HTR-8/SVneo (cell line): Measurements from ENCODE around the gene POM121.
A peak's percentile ranks its signal among the peaks of the same experiment; 100 is the strongest.
"Not testable (repeated sequence)": the region's sequence is repeated elsewhere in the genome, so short reads cannot be mapped to it uniquely, and the experiment has no call there.

Source experiments
- DNase-seq: peaks from one replicate; pipeline ENCODE4 v3.0.0; 2011; ENCODE audit warnings: low spot score, mixed read lengths; ENCODE audit not compliant: insufficient read length
- FAIRE-seq: peaks from 2 replicates; lab custom pipeline; 2011; peaks lifted over from hg19 to GRCh38; lab: Jason Lieb, UNC

POM121 gene

DNA sequence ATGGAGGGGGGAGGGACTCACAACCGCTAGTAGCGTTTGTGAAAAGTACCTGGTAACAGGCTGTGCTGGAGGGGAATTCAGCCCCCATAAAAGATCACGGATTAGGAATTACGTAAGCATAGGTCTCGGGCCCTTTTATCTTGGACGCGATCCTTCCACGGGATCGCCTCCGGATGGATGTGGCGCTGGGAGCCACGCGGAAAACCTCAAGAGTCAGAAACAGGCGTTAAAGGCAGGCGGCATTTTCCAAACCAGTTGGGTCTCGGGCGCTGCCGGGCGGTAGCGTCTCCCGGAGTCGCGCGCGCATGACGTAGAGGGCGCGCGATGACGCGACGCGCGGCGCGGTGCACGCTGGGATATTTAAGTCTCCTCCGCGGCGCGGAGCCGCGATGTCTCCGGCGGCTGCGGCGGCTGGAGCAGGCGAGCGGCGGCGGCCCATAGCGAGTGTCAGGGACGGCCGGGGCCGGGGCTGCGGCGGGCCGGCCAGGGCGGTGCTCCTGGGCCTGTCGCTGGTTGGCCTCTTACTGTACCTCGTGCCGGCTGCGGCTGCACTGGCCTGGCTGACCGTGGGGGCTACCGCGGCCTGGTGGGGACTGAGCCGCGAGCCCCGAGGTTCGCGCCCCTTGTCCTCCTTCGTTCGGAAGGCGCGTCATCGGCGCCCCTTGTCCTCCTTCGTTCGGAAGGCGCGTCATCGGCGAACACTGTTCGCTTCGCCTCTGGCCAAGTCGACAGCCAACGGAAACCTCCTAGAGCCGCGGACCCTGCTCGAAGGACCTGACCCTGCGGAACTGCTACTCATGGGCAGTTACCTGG, at the start of gene POM121:
Gene POM121, plus strand, starts transcription at position 363 of the 813 bp plus-strand sequence. Its CDS starts 27 bp downstream, at position 390.
- DNase-seq (peak; percentile 75), FAIRE-seq (no peak)

DNA sequence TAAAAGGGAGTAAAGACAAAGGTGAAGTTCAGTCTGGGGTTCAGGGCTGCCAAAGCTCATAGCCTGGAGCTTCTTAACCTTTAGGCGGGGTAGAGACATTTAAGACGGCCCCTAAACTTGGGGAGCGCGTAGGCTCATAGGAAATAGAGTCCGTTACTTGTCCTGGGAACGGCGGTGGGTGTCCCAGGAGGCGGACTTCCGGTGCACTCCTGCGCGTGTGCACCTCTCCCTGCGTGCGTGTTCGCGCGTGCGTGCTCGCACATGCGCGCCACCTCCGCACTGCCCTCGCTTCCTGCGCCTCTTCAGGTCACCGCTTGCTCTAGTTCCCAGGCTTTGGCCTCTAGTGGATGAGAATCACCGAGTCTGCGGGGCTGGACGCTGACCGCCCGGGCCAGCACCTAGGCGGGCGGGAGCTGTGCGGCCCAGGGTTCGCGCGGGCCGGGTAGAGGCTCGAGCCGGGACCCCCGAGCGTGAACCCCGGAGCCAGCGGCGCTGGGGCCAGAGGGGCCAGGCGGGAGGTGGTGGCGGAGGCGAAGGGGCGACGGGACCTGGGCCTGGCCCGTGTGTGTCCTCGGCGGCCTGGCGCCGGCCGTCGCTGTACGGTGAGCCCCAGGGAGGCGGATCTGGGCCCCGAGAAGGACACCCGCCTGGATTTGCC, 45.7 kb upstream of the POM121 start:
- FAIRE-seq = not testable (repeated sequence)
- peak; percentile 30 for DNase-seq

DNA sequence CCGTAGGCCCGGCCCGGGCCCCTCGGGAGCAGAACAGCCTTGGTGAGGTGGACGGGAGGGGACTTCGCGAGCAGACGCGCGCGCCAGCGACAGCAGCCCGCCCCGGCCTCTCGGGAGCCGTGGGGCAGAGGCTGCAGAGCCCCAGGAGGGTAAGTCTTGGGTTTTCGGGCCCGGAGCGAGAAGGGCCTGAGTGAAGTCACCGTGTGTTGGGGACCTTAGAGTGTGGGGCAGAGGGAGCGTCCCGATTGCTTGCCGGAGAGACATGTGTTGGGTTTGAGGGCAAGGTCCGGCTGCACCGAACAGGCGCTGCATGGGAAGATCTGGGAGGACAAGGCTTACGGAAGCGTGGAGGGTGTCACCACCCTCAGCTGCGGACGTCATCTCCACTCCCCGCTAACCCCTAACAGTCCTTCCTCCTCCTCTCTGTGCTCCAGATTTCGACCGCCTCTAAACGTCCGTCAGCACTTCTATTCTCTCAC, 45.1 kb upstream of the POM121 start:
- not testable (repeated sequence) for FAIRE-seq
- peak; percentile 2 for DNase-seq

DNA sequence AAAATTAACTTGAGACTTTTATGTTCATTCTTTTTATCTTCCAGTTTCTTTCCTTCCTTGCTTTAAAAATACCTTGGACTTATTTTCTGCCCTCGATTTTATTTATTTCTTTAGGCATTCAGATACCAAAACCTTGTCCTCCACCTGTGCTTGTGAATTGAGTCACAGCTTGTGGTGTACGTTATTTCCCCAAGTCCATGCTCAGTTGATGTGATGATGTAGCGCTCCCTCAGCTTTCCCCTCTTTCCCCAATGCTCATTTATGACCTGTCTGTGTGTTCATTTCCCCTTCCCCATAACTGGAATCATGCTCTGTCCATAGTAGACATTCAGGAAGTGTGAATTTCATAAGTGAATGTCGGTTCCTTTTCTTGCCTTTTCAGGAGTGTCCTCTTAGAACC, 33.1 kb upstream of the POM121 start:
- DNase-seq, FAIRE-seq: not testable (repeated sequence)

DNA sequence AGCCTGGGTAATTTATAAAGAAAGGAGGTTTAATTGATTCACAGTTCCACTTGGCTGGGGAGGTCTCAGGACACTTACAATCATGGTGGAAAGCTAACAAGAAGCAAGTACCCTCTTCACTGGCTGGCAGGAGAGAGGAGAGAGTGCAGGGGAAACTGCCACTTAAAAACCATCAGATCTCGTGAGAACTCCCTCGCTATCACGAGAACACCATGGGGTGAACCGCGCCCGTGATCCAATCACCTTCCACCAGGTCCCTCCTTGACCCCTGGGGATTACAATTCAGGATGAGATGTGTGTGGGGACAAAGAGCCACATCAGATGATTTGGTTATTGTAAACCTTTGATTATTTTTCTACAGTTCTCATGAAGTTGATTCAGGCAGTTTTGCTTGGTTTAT, 20.2 kb upstream of the POM121 start:
- not testable (repeated sequence) for DNase-seq, FAIRE-seq

DNA sequence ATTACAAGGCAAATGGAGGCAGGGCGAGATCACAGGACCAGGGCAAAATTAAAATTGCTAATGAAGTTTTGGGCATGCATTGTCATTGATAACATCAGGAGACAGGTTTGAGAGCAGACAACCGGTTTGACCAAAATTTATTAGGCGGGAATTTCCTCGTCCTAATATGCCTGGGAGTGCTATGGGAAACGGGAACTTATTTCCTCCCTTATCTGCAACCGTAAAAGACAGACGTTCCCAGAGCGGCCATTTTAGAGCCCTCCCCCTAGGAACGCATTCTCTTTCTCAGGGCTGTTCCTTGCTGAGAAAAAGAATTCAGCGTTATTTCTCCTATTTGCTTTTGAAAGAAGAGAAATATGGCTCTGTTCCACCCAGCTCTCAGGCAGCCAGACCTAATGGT, 16.5 kb upstream of the POM121 start:
- not testable (repeated sequence) for FAIRE-seq, DNase-seq

DNA sequence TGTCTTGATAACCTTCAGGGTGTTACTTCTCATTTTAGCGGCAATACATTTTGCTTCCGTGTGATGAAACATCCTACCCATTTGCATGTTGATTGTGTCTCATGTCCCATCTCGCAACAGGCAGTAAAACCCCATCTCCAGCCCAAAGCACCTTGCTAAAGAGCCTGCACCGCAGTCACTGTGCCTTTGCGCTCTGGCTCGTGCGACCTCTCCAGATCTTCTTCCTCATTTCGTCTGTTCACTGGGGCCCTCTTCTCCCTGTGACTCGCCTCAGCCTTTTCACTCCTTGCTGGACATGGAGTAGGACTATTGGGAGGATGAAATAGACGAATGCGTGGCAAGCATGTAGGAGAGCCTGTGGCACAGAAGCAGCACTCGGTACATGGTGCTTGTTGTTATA, 13.5 kb upstream of the POM121 start:
- FAIRE-seq = not testable (repeated sequence)

DNA sequence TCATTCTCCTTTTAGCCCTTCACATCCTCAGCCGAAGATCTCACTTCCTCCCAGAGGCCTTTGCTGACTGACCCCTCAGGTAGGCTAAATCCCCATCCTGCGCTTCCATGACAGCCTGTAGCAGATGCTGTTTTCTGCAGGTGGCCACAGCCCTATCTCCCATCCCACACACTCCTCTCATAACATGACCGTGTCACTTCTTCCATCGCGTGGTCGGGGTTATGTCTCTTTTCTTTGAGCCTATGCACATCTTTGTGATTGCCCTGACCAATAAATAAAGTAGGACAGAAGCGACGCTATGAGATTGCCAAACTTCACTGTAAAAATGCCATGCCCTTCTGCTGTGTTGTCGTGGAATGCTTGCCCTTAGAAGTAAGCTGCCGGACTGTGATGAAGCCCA, 11.1 kb upstream of the POM121 start:
- not testable (repeated sequence) for FAIRE-seq, DNase-seq

More for the DNA sequence above, 13.5 kb upstream of the POM121 start:
- DNase-seq = not testable (repeated sequence)

DNA sequence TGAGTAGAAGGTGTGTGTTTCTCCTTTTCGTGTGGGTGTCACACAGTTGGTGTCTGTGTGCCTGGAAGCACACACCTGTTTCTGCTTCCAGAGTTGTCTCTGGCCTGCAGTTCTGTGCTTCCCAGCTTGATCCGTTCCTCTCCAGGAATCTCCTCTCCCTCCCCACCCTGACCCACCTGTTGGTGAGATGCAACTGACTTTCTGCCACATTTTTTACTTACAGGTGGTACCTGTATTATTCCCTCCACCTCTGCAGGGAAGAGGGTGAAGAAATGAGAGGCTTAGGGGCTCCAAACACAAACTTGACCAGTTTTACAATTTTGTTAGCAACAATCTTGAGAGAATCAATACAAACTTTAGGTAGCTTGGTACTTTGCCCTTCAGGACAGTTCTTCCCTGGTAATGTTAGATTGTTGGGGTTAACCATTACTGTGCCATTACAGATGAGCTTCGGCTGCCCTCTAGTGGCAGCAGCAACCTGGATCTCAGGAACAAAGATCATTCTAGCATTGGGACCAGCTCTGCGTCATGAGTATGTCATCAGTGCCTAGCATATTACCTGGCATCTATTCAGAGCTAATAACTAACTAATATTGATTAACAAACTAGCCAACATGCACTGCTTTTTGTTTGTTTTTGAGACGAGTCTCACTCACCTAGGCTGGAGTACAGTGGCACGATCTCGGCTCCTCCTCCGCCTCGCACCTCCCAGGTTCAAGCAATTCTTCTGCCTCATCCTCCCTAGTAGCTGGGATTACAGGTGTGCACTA, 10.0 kb upstream of the POM121 start:
- DNase-seq, FAIRE-seq: not testable (repeated sequence)

DNA sequence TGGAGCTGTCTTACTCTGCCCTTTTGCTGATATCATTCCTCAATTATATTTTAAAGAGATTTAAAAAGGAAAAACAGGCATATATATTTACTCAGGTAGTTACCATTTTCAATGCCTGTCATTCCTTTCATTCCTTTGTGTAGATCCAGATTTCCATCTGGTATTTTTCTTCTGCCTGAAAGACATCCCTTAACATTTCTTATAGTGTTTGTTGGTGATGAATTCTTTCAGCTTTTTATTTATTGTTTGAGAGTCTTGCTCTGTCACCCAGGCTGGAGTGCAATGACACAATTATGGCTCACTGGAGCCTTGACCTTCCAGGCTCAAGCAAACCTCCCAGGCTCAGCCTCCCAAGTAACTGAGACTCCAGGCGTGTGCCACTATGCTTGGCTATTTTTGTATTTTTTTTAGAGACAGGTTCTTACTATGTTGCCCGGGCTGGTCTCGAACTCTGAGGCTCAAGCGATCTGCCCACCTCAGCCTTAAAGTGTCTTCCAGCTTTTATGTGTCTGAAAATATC, 5.6 kb upstream of the POM121 start:
- FAIRE-seq (no peak), DNase-seq (no peak)

DNA sequence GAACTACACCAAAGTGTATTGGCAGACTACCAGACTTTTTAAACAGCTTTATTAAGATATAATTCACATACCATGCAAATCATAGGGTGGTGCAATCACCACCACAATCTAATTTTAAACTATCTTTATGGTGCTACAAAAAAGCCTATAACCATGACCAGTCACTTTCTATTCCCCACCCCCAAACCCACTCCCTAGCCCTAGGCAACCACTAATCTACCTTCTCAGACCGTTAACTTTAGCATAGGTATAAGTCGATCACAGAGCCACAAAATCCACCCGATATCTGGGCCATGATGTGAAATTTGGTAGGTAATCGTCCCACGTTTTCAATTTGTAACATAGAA, 536 bp upstream of the POM121 start:
- FAIRE-seq (no peak), DNase-seq (no peak)

DNA sequence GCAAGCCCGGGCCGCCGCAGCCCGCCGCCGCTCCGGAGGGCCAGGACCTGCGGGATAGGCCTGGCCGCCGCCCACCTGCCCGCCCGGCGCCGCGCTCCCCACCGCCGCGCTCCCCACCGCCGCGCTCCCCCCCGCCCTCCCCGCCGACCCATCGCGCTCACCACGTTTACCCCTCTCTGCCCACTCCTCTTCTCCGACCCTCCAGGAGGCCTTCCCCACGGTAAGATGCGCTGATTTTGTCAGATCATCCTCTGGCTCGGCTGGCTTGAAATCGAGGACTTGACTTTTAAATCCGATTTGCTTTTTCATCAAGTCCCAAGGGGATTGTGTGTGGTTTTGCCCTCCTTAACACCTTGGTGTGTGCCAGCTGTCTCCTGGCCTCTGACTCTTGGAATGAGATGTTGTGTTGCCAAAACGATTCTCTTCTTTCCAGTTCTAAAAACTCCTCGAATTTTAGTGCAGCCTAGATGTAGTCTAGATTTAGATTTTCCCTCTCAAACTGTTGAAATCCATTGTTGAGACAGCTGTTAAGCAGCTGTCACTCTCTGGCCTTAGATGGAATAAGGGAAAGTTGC, 738 bp downstream of the POM121 start:
- no peak for DNase-seq
- no peak for FAIRE-seq

DNA sequence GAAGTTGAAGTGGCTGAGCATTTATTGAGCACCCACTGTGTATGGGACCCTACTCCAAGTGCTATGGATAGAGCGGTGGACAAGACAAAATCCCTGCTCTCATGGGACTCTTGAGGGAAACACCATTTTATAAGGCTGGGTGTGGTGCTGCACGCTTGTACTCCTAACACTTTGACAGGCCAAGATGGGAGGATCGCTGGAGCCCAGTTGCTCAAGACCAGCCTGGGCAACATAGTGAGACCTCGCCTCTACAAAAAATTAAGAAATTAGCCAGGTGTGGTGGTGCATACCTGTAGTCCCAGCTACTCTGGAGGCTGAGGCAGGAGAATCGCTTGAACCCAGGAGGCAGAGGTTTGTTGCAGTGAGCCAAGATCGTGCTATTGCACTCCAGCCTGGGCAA, 2.9 kb downstream of the POM121 start:
- FAIRE-seq, DNase-seq: not testable (repeated sequence)

DNA sequence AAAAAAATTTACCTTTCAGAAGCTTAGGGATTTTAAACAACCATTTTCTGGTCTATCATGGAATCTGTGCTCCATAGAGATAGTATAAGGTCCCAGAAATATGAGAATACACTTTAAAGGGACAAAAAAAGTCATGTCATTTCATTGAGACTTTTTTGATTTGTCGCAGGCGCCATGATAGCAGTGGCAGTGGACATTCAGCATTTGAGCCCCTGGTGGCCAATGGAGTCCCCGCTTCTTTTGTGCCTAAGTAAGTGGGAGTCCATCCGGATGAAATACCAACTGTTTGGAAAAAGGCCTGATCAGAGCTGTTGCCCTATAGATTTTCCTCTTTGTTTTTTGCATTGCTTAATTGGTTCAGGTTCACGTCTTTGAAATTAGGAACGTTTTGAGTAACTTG, 3.3 kb downstream of the POM121 start:
- not testable (repeated sequence) for FAIRE-seq, DNase-seq

DNA sequence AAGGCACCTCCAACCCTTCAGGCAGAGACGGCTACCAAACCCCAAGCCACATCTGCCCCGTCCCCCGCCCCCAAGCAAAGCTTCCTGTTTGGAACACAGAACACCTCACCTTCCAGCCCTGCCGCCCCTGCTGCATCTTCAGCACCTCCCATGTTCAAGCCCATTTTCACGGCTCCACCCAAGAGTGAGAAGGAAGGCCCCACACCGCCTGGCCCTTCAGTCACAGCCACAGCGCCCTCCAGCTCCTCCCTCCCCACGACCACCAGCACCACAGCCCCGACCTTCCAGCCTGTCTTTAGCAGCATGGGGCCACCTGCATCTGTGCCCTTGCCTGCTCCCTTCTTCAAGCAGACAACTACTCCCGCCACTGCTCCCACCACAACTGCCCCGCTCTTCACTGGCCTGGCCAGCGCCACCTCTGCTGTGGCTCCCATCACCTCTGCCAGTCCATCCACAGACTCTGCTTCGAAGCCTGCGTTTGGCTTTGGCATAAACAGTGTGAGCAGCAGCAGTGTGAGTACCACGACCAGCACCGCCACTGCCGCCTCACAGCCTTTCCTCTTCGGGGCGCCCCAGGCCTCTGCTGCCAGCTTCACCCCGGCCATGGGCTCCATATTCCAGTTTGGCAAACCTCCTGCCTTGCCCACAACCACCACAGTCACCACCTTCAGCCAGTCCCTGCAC, 17.3 kb downstream of the POM121 start:
- FAIRE-seq, DNase-seq: not testable (repeated sequence)

DNA sequence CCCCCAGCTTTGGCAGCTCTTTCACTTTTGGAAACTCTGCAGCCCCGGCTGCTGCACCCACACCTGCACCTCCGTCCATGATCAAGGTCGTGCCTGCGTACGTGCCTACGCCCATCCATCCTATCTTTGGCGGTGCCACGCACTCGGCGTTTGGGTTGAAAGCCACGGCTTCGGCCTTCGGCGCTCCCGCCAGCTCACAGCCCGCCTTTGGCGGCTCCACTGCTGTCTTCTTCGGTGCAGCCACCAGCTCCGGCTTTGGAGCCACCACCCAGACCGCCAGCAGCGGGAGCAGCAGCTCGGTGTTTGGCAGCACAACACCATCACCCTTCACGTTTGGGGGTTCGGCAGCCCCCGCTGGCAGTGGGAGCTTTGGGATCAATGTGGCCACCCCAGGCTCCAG, 18.1 kb downstream of the POM121 start:
- not testable (repeated sequence) for DNase-seq, FAIRE-seq

DNA sequence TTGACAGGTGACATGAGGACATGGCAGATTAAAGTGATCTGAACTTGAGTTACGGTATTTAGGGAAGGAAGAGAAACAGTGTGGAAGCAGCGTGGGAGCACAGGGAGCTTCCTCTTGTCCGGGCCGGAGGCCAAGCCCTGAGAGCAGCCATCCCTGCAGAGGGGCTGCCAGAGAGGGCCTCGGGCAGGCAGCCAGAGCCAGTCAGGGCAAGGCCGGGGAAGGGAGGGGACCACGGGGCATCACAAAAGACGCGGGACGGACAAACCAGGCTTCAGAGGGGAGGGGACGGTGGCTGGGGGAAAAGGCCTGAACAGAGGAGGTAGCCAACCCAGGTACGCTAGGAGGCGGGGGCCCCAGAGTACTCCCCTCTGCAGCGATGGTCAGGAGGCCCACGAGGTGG, 20.0 kb downstream of the POM121 start:
- DNase-seq = not testable (repeated sequence)

DNA sequence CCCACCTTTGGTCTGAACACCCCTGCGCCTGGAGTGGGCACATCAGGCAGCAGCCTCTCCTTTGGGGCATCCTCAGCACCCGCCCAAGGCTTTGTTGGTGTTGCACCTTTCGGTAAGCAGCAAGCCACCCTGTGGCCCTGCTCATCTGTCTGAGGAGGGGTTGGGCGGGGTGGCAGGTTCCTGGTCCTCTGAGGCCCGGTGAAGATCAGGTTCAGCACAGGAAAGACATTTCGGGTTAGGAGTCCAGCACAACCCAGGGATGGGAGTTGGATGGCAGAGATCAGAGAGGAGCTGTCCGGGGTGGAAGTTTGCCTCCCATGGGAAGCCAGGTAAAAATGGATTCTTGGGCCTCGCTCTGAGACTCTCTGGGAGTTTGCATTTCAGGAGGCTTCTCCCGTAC, 20.7 kb downstream of the POM121 start:
- not testable (repeated sequence) for FAIRE-seq, DNase-seq

More for the DNA sequence above, 20.0 kb downstream of the POM121 start:
- not testable (repeated sequence) for FAIRE-seq

DNA sequence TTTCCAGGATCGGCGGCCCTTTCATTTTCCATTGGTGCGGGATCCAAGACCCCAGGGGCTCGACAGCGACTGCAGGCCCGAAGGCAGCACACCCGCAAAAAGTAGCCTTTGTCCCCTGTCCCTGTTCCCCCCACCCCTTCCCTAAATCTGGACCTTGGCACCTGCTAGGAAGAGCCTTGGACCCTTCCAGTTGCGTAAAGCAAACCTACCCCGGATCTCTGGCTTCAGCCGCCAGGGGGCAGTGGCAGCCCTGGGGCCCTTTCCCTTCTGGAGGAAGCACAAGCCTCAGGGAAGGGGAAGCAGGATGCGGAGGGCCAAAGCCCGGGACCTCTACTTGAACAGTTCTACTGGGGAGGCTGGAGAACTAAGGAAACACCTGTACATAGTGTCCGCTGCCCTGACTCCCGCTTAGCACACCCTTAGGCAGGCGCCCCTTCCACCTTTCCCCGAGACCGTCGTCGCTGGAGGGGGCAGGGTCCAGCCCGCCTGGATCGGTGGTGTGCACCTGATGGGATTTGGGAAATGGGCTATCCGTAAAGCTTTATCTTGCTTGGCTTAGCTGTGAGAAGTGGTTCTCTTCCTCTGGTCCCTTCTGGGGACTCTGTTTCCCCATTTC, 21.3 kb downstream of the POM121 start:
- not testable (repeated sequence) for FAIRE-seq, DNase-seq
